ENCODE data around the gene F2R.

Gene F2R

DNA sequence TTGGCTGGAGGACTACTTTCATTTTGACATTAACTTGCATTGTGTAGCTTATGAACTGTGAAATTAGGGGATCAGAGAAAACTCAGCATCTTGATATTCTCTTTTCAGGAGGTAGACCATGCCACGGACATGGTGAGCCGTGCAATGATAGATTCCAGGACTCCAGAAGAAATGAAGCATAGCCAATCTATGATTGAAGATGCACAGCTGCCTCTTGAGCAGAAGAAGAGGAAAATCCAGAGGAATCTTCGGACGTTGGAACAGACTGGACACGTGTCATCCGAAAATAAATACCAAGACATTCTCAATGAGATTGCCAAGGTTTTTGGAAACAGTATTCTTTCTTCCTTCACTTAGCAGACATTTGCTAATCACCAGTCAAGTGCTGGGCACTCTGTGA lies 20.6 kb upstream of the F2R start:
- H3K27me3 ChIP-seq (ENCODE audit: low read depth): no peaks in the 10 kb centered on the region
- no peak for DNase-seq (ENCODE audit: low spot score in 2 of 2)
- H3K4me1 ChIP-seq: no peaks in the 10 kb centered on the region
- no peak overlapping the region for H3K4me3 ChIP-seq
- no peaks in the 10 kb centered on the region for H3K9me3 ChIP-seq
- in situ Hi-C loops (cut with MboI; ENCODE audit: low sequenced_read_pairs): no loop called here
- no peaks in the 10 kb centered on the region for H3K36me3 ChIP-seq (replicated peaks)

DNA sequence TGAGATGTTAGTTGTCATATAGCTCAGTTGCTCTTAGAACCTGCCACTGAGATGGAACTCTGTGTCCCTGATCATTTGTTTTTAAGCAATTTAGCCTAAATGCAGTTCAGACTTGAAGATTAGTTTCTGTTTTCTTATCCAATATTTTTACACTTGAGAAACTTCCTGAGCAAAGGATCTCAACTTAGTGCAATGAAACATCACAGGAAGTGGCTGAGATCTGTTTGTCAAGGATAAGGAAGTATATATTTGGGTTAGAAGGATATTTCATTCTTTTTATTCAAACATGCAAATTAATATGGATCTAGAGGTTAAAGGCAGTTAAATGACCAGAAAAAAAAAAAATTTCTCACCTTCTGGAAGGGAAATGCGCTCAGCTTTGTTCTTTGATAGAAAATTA lies 19.7 kb upstream of the F2R start:
- Histone ChIP-seq H3K27me3 (ENCODE audit: low read depth) (no peaks in the 10 kb centered on the region), H3K36me3 (replicated peaks) (no peaks in the 10 kb centered on the region), H3K4me3 (no peak overlapping the region), H3K4me1 (no peaks in the 10 kb centered on the region), H3K9me3 (no peaks in the 10 kb centered on the region)
- DNase-seq (ENCODE audit: low spot score in 2 of 2): no peak
- in situ Hi-C loops (cut with MboI; ENCODE audit: low sequenced_read_pairs): no loop called here

DNA sequence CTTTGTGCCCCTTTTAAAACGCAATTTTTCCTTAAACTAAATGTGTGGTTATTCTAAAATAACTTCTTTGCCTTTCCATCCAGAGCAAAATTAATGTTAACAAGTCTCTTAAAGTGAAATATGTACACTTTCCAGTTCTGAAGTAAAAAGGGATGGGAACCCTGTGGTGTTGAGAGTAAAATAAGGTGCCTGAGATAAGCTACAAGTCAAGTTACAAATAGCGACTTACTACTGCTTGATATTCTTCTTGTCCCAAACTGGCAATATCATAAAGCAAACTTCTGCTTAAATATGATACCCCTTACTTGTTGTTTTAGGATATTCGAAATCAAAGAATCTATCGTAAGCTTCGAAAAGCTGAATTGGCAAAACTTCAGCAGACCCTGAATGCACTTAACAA lies 18.3 kb upstream of the F2R start:
- in situ Hi-C loops (cut with MboI; ENCODE audit: low sequenced_read_pairs): no loop called here
- Histone ChIP-seq H3K4me1 (no peaks in the 10 kb centered on the region), H3K27me3 (ENCODE audit: low read depth) (no peaks in the 10 kb centered on the region), H3K4me3 (no peak overlapping the region), H3K36me3 (replicated peaks) (no peaks in the 10 kb centered on the region), H3K9me3 (no peaks in the 10 kb centered on the region)
- no peak for DNase-seq (ENCODE audit: low spot score in 2 of 2)

DNA sequence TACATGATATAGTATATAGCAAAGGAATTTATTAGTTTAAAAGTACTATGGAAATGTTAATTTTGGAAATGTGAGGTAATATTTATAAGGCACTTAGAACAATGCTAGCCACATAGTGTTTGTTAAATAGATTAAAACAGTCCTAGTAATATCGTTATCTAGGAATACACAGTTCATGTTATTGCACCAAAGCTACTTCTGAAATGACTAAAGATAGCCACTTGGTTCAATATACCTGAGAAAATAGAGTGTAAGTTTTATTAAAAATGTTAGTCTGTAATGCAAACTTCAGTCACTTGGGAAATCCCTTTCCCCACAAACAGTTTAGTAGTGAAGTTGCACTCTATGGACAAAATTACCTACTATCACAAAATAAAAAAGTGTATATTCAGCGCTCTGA lies 15.4 kb upstream of the F2R start:
- H3K4me1 ChIP-seq: peaks cover 13% of the 10 kb centered on the region
- in situ Hi-C loops (cut with MboI; ENCODE audit: low sequenced_read_pairs): no loop called here
- H3K27me3 ChIP-seq (ENCODE audit: low read depth): no peaks in the 10 kb centered on the region
- no peak for DNase-seq (ENCODE audit: low spot score in 2 of 2)
- no peaks in the 10 kb centered on the region for H3K9me3 ChIP-seq
- H3K36me3 ChIP-seq (replicated peaks): no peaks in the 10 kb centered on the region
- H3K4me3 ChIP-seq: no peak overlapping the region

DNA sequence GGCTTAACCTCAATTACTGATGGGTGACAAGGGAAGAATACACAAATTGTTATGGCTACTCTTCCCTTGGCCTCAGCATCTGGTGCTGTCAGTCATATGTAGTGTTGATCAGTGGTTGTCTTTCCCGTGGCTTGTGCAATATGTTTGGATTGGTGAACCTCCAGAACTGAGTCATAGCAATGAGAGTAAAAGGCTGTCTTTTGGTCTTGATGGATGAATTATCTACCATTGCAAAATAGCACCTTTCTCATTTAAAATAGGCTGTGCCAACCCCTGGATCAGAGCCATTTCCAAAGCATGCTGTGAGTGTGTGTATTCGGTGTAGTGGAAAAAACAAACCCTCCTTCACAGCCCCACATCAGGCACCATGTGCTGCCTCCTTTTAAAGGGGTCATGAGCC lies 14.6 kb upstream of the F2R start:
- Histone ChIP-seq H3K4me1 (peaks cover 13% of the 10 kb centered on the region), H3K27me3 (ENCODE audit: low read depth) (no peaks in the 10 kb centered on the region), H3K4me3 (no peak overlapping the region), H3K9me3 (no peaks in the 10 kb centered on the region), H3K36me3 (replicated peaks) (no peaks in the 10 kb centered on the region)
- no peak for DNase-seq (ENCODE audit: low spot score in 2 of 2)
- in situ Hi-C loops (cut with MboI; ENCODE audit: low sequenced_read_pairs): no loop called here

DNA sequence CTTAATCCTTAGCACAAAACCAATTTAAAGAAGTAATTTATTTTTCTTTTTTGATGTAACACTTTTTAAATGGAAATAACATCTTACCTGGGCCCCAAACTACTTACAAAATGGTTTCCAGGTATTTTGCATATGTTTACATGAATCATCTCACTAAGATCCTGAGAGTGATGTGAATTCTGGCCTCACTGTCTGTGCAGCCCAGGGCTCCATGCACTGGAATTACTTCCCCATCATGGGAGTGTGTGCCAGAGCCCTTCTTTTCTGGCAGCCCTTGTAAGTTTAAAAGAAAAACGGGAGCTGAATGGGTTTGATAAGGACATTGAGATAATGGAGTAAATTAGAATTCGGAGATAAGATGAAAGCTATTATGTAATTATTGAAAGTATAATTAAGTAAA lies 12.2 kb upstream of the F2R start:
- H3K36me3 ChIP-seq (replicated peaks): no peaks in the 10 kb centered on the region
- DNase-seq (ENCODE audit: low spot score in 2 of 2): no peak
- peaks cover 17% of the 10 kb centered on the region for H3K4me1 ChIP-seq
- no peaks in the 10 kb centered on the region for H3K9me3 ChIP-seq
- H3K4me3 ChIP-seq: no peak overlapping the region
- H3K27me3 ChIP-seq (ENCODE audit: low read depth): no peaks in the 10 kb centered on the region
- in situ Hi-C loops (cut with MboI; ENCODE audit: low sequenced_read_pairs): no loop called here

DNA sequence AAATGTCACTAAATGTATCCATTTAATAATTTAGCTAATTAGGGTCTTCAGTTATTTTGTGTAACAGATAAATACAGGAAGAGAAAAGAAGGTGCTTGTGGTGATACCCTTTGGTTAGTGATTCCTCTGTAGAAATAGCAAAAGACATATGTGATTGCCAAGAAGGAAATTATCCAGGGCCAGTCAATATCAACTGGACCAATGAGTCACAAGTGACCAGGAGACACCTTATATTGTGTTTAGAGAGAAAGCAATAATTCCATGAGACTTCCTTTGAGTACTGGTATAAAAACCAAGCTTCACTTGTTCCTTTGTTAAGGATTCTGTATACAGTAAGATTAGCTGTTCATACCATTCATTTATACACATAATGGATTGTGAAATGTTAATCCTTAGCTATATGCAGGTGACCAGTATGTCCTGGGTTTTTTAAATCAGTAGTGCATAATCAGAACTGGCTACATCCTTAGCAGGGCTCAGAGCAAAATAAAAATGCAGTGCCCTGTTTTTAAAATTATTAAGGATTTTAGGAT lies 11.7 kb upstream of the F2R start:
- DNase-seq (ENCODE audit: low spot score in 2 of 2): peak in 1 of 2 experiments; percentile 68

DNA sequence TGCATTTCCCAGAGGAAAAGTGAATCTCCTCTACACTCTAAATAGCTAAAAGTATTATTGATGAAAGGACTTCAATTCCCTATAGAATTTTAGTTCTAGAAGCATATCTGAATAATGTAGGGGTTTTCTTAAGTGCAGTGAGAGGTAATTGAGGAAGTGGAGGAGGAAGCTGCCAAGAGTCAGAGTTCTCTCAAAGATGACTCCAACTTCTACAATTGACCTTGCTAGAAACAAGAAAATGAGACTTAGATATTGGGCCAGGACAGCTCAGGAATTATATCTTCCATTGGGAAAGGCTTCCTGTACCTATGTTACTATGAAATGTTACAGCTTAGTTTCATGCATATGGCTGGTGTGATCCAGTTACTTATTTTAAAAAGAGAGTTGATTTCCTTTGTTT lies 10.4 kb upstream of the F2R start:
- no peak for DNase-seq (ENCODE audit: low spot score in 2 of 2)
- in situ Hi-C loops (cut with MboI; ENCODE audit: low sequenced_read_pairs): no loop called here
- Histone ChIP-seq H3K4me1 (peaks cover 17% of the 10 kb centered on the region), H3K4me3 (no peak overlapping the region), H3K9me3 (no peaks in the 10 kb centered on the region), H3K27me3 (ENCODE audit: low read depth) (no peaks in the 10 kb centered on the region), H3K36me3 (replicated peaks) (no peaks in the 10 kb centered on the region)

More for the DNA sequence above, 11.7 kb upstream of the F2R start:
- peaks cover 17% of the 10 kb centered on the region for H3K4me1 ChIP-seq
- no peaks in the 10 kb centered on the region for H3K9me3 ChIP-seq
- H3K27me3 ChIP-seq (ENCODE audit: low read depth): no peaks in the 10 kb centered on the region
- no peaks in the 10 kb centered on the region for H3K36me3 ChIP-seq (replicated peaks)
- no peak overlapping the region for H3K4me3 ChIP-seq
- in situ Hi-C loops (cut with MboI; ENCODE audit: low sequenced_read_pairs): no loop called here

DNA sequence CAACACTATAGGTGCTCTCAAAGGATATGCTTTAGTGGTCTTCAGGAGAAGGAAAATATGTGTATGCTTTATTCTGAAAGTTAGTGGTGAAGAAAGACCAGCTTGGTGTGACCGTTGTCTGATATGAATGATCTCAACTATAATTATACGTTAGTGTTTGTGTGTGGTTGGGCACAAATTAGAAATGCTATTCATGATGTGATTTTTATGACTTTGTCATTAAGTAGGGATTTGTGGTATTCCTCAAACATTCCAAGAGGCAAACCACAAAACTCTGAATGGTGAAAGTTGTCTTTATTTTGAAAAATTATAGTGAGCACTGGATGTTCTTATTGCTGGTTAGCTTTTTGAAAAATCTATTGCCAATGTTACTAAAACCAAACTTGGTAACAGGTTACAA lies 6.2 kb upstream of the F2R start:
- no peaks in the 10 kb centered on the region; the same call in 1 of the 2 replicates for H3K27me3 ChIP-seq (ENCODE audit: low read depth)
- peaks cover 5% of the 10 kb centered on the region; the same call in 1 of the 2 replicates for H3K4me1 ChIP-seq
- no peak for DNase-seq (ENCODE audit: low spot score in 2 of 2)
- H3K36me3 ChIP-seq (replicated peaks): no peaks in the 10 kb centered on the region
- H3K9me3 ChIP-seq: no peaks in the 10 kb centered on the region
- H3K4me3 ChIP-seq: no peak overlapping the region
- in situ Hi-C loops (cut with MboI; ENCODE audit: low sequenced_read_pairs): no loop called here

DNA sequence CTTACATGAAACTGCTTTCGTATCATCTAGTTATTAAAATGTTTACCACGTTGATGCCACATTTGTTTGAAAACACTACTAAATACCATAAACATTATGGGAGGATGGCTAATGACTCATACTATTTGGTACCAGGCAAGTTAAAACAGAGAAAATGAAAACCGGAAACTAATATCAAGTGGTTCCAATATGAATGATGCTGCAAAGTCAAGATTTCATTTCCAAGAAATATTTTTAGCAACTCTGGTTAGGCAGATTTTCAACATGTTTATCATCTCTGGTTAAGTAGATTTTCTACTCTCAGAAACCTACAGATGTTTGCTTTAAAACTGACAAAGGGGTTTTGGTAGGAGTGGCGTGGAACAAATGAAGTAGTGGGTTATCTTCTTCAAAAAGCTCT lies 4.9 kb upstream of the F2R start:
- H3K27me3 ChIP-seq (ENCODE audit: low read depth): no peaks in the 10 kb centered on the region; the same call in 1 of the 2 replicates
- DNase-seq (ENCODE audit: low spot score in 2 of 2): no peak
- peaks cover 10% of the 10 kb centered on the region for H3K4me1 ChIP-seq
- H3K9me3 ChIP-seq: no peaks in the 10 kb centered on the region
- H3K4me3 ChIP-seq: no peak overlapping the region
- in situ Hi-C loops (cut with MboI; ENCODE audit: low sequenced_read_pairs): no loop called here
- no peaks in the 10 kb centered on the region for H3K36me3 ChIP-seq (replicated peaks)

DNA sequence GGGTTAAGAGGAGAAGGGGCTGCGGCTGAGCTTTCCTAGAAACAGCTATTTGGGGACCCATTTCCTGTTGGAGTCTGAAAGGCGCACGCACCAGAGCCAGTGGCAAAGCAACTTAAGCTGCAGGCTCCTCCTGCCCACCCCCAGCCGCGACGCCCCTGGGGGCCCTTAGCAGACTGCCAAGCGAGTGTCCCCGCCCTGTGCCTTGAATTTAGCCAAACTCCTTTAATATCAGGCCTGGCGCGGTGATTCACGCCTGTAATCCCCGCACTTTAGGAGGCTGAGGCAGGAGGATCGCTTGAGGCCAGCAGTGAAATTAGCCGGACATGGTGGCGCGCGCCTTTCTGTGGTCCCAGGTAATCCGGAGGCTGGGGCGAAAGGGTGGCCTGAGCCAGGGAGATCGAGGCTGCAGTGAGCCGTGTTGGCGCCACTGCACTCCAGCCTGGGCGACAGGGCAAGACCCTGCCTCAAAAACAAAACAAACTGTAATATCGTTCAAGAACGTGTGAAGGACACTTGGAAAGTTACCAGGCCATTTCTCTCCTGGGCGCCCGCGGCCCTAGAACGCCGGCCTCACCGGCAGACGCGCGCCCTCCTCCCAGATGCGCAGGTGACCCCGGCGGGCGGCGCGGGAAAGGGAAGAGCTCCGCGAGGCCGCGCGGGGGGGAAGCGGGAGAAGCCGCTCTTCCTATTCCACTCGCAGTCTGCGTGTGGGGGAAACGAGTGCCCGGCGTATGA lies 1.0 kb upstream of the F2R start:
- peak in 1 of 2 experiments; percentile 37 for DNase-seq (ENCODE audit: low spot score in 2 of 2)
- Histone ChIP-seq H3K9me3 (no peaks in the 10 kb centered on the region), H3K36me3 (replicated peaks) (no peaks in the 10 kb centered on the region), H3K27me3 (ENCODE audit: low read depth) (no peaks in the 10 kb centered on the region; the same call in 1 of the 2 replicates), H3K4me3 (peak overlapping the region; percentile 83), H3K4me1 (peaks cover 9% of the 10 kb centered on the region)
- in situ Hi-C loops (cut with MboI; ENCODE audit: low sequenced_read_pairs): no loop called here

DNA sequence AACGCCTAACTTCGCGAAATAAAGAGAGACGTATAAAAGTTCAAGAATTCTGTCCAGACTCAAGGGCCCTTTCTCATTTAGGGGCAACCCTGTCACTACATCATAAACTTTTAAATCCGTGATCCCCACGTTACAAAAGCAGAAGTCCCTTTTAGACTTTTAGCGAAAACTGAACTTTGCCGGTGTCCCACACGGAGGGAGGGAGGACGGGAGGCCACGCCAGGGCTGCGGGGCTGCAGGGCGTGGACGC lies 515 bp upstream of the F2R start:
- in situ Hi-C loops (cut with MboI; ENCODE audit: low sequenced_read_pairs): no loop called here

DNA sequence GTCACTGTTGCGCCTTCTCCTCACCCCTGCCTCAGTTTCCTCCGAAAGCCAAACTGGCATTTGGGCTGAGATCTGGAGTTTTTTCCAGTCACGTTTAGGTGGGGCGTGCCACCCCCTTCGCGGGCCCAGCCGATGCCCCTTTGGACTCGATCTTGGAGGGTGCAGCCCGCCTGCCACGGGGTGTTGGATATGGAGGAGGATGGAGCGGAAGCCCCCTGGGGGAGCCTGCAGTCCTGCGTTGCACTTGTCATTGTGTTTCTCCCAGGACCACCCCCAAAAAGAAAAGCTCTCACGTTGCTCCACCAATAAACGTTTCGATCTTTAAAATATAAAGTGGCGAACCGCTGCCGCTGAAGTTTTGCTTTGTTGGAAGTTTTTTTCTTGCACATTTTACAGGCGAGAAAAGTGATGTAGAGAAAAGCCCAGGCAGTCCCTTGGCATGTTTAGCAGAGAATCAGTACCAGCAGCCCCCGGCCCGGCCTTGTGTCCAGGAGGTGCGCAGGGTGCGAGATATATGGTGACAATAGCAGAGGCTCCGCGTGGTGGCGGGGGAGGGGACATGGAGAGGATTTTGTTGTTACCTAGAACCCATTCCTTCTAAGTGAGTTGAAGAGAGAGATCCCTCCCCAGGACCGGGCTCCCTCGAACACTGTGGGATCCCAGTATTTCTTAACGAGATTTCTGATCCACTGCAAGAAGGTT lies 681 bp downstream of the F2R start:
- no peaks in the 10 kb centered on the region for H3K36me3 ChIP-seq (replicated peaks)
- peaks cover 9% of the 10 kb centered on the region for H3K4me1 ChIP-seq
- DNase-seq (ENCODE audit: low spot score in 2 of 2): peak; percentile 40 to 75
- no peaks in the 10 kb centered on the region for H3K9me3 ChIP-seq
- H3K27me3 ChIP-seq (ENCODE audit: low read depth): no peaks in the 10 kb centered on the region; the same call in 1 of the 2 replicates
- in situ Hi-C loops (cut with MboI; ENCODE audit: low sequenced_read_pairs): no loop called here
- peak overlapping the region; percentile 83 for H3K4me3 ChIP-seq

More for the DNA sequence above, 515 bp upstream of the F2R start:
- Histone ChIP-seq H3K27me3 (ENCODE audit: low read depth) (no peaks in the 10 kb centered on the region; the same call in 1 of the 2 replicates), H3K9me3 (no peaks in the 10 kb centered on the region), H3K4me1 (peaks cover 9% of the 10 kb centered on the region), H3K36me3 (replicated peaks) (no peaks in the 10 kb centered on the region), H3K4me3 (peak overlapping the region; percentile 83)
- no peak for DNase-seq (ENCODE audit: low spot score in 2 of 2)

DNA sequence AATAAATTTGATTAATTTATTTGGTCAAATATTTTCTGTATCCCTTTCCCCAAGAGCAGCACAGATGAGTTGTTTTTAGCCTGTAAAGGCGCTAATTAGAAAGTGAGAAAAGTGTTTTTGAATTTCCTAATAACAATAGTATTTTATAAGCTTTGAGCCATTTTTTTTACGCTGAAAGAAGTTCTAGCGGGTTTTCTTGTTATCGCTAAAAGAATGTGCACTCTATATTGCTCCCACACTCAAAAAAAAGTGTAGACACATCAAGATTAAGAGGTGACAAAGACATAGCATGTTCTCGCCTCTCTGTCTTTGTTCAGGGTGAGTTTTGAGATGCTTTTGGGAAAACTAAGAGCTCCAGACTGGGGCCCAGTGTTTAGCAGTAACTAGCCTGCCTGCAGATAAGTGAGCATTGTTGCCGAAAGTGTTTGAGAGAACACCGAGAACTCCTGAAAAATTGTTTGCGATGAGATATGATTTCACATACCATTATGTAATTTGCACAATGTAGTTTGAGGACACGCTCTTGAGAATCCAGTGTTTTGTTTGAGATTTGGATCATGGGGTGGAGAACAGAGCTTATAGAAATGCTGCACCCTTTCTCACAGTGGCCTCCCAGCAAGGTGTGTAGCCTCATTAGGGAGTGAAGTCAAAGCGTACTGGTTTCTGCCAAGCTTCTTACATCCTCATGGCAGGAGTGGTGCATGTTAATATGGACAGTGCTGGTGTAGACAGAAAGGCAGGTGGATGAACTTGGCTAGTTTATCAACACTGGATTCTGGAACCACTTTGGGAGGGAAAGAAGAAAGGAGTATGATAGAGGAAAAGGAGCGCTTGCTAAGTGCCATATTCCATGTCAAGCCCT lies 1.5 kb downstream of the F2R start:
- Histone ChIP-seq H3K4me1 (peaks cover 9% of the 10 kb centered on the region), H3K4me3 (peak overlapping the region; percentile 83), H3K9me3 (no peaks in the 10 kb centered on the region), H3K36me3 (replicated peaks) (no peaks in the 10 kb centered on the region), H3K27me3 (ENCODE audit: low read depth) (no peaks in the 10 kb centered on the region; the same call in 1 of the 2 replicates)
- no peak for DNase-seq (ENCODE audit: low spot score in 2 of 2)
- in situ Hi-C loops (cut with MboI; ENCODE audit: low sequenced_read_pairs): no loop called here

Data from HAP-1 (cell line).